NCI-H1105 treated with DMSO at 0.1 percent for 48 hours (cell line): ENCODE data around the gene ZNF680.
"Not testable (repeated sequence)": the region's sequence is repeated elsewhere in the genome, so short reads cannot be mapped to it uniquely, and the experiment has no call there.

ENCODE experiments used
- DNase-seq: peaks from one replicate; lab custom pipeline; 2025; lab: John Stamatoyannopoulos, UW

ZNF680 gene

GRCh38 chr7:64555046-64555445, 7.8 kb downstream of the ZNF680 start:
- no peak for DNase-seq

GRCh38 chr7:64554188-64554587, 8.7 kb downstream of the ZNF680 start:
- not testable (repeated sequence) for DNase-seq

- no peak for DNase-seq
Measured at GRCh38 chr7:64551375-64552142, 11.3 kb downstream of the ZNF680 start.

- DNase-seq = no peak
Measured at GRCh38 chr7:64544010-64544409, 18.9 kb downstream of the ZNF680 start.

GRCh38 chr7:64541438-64542359, 21.2 kb downstream of the ZNF680 start:
- DNase-seq = no peak

- no peak for DNase-seq
Measured at GRCh38 chr7:64533756-64534155, 29.1 kb downstream of the ZNF680 start.

- no peak for DNase-seq
Measured at GRCh38 chr7:64528770-64529169, 34.1 kb downstream of the ZNF680 start.

- no peak for DNase-seq
Measured at GRCh38 chr7:64521409-64521984, 41.4 kb downstream of the ZNF680 start.

- DNase-seq = no peak
Measured at GRCh38 chr7:64516451-64516850, 46.4 kb downstream of the ZNF680 start.

GRCh38 chr7:64515781-64516180, 47.1 kb downstream of the ZNF680 start:
- no peak for DNase-seq

GRCh38 chr7:64515330-64515729, 47.5 kb downstream of the ZNF680 start:
- no peak for DNase-seq

- no peak for DNase-seq
Measured at GRCh38 chr7:64509583-64509982, 53.3 kb downstream of the ZNF680 start.

- no peak for DNase-seq
Measured at GRCh38 chr7:64504581-64505120, 58.2 kb downstream of the ZNF680 start.

GRCh38 chr7:64498270-64498669, 64.6 kb downstream of the ZNF680 start:
- no peak for DNase-seq

- DNase-seq = no peak
Measured at GRCh38 chr7:64494912-64495461, 67.9 kb downstream of the ZNF680 start.

GRCh38 chr7:64485623-64486022, 77.2 kb downstream of the ZNF680 start:
- DNase-seq = no peak
